PFSK-1 (cell line): Measurements from ENCODE around the gene GATA2.

ENCODE experiments used
- FOXP2 ChIP-seq: optimal IDR thresholded peaks from 2 replicates; pipeline ENCODE3; 2011; ENCODE audit warnings: borderline replicate concordance, control low read depth, inconsistent platforms; ENCODE audit not compliant: insufficient read depth; ENCODE audit errors: extremely low read length, extremely low read depth
- SIN3A ChIP-seq: IDR thresholded peaks from 2 replicates; pipeline ENCODE4 v1.6.1; 2012; ENCODE audit warnings: mild to moderate bottlenecking, low read length, moderate library complexity, borderline replicate concordance; ENCODE audit not compliant: insufficient read depth

GRCh38 chr3:128471110-128471509, 21.9 kb downstream of the GATA2 start:
- TF ChIP-seq SIN3A = no peak
- TF ChIP-seq FOXP2 = no peak
